GM23248 (cell line): ENCODE results near the gene IL17REL.

Experiments
- EZH2 ChIP-seq: fragments of 200-600 bp; sonication (generic); IDR thresholded peaks from 2 replicates; pipeline ENCODE4 v1.6.1; 2018; ENCODE audit warnings: antibody characterized with exemption, mild to moderate bottlenecking; ENCODE audit not compliant: insufficient read depth, poor library complexity, severe bottlenecking
- EZH2phosphoT487 ChIP-seq: fragments of 200-600 bp; sonication (generic); IDR thresholded peaks from 2 replicates; pipeline ENCODE4 v1.6.1; 2018; ENCODE audit warnings: antibody characterized with exemption, moderate library complexity, mild to moderate bottlenecking, low read depth; ENCODE audit not compliant: insufficient read depth

DNA sequence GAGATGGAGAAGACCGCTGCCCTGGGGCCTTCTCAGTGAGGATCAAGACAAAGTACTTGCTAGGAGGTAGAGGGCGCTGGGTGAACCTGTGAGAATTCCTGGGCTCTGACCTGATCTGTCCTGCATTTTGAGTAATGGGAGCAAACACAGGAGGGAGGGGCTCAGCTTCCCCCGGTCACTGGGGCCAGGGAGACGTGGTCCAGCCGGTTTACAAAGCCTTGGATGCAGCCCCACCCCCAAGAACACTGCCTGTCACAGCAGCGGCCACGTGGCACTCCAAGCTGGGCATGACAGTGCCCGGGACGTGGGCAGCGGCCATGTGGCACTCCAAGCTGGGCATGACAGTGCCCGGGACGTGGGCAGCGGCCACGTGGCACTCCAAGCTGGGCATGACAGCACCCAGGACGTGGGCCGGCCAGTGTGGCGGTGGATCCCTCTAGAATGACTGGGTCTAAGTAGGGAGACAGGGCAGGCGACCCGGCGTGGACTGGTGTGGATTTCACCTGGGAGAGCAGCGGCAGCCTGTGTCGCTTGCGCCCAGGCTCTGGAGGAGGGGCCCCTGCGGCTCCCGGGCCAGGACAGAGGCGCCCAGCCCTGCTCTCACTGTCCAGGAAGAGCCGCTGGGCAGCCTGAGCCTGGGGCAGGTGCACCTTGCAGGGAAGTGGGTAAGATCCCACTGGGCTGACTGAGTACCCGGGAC, 48.0 kb upstream of the IL17REL start:
- TF ChIP-seq EZH2phosphoT487 (no peak), EZH2 (no peak)
